Gastrocnemius medialis (tissue), 4 donors: ENCODE data around the gene MRPL50.

ENCODE experiments used
- POLR2A ChIP-seq, 2 donors: fragments of 450-650 bp; IDR thresholded peaks; one replicate each; pipeline ENCODE4 v1.6.1; 2017; ENCODE audit warnings: antibody characterized with exemption in 2 of 2, mild to moderate bottlenecking in 2 of 2, moderate library complexity in 2 of 2
- TF ChIP-seq, protein P1 (sequence below), 5 experiments: fragments of 450-650 bp in 3 of 5; fragments of 200-600 bp in 2 of 5; sonication (generic) in 2 of 5; IDR thresholded peaks in 4 of 5; conservative IDR thresholded peaks in 1 of 5; 1 replicate in 4 of 5; 2 replicates in 1 of 5; pipeline ENCODE4 v1.5.1; 2016 to 2019; ENCODE audit warnings: antibody characterized with exemption in 5 of 5, mild to moderate bottlenecking in 3 of 5, moderate library complexity in 3 of 5

DNA sequence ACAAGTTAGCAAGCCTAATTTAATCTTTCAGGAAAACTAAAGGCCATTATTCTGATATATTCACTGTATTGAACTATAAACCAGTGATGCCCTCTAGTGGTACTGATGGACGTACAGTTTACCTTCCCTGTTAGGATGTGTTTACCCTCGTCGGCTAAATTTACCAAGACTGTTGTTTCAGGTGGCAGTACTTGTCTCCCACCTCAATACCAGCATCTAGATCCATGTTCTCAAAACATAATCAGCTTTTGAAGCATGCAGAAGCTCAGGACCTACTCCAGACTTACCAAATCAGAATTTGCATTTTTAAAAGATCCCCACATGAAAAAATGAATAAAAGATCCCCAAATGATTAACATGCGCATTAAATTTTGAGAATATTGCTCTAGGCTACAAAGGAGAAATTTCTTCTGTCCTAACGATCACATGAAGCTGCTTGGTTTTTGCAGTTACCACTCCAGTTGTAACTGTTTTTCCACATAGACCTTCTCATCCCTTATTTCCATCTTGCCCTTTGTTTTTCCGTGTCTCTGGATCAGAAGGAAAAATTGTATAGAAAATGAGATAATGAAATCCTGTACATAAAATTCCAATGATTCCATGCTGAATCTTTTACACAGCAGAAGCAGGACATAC lies 10.4 kb downstream of the MRPL50 start:
- TF ChIP-seq, protein P1, sequence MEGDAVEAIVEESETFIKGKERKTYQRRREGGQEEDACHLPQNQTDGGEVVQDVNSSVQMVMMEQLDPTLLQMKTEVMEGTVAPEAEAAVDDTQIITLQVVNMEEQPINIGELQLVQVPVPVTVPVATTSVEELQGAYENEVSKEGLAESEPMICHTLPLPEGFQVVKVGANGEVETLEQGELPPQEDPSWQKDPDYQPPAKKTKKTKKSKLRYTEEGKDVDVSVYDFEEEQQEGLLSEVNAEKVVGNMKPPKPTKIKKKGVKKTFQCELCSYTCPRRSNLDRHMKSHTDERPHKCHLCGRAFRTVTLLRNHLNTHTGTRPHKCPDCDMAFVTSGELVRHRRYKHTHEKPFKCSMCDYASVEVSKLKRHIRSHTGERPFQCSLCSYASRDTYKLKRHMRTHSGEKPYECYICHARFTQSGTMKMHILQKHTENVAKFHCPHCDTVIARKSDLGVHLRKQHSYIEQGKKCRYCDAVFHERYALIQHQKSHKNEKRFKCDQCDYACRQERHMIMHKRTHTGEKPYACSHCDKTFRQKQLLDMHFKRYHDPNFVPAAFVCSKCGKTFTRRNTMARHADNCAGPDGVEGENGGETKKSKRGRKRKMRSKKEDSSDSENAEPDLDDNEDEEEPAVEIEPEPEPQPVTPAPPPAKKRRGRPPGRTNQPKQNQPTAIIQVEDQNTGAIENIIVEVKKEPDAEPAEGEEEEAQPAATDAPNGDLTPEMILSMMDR (IDR thresholded peaks at IDR 0.05 in 4 of 5, conservative IDR thresholded peaks at IDR 0.05 in 1 of 5) = peak in 2 of 5 experiments; percentile 21 to 40
- no peak for TF ChIP-seq POLR2A (IDR thresholded peaks at IDR 0.05)
